ENCODE measurements around the gene FLNA. TPM values are rescaled to one million over a fixed set of nuclear protein-coding genes. Genes with fewer than 3 reads are reported as not detected.
A peak's percentile ranks its signal among the peaks of the same experiment; 100 is the strongest.

FLNA gene
- total RNA-seq, 2 donors from 2014 or later = 1,074 to 1,251 TPM

DNA sequence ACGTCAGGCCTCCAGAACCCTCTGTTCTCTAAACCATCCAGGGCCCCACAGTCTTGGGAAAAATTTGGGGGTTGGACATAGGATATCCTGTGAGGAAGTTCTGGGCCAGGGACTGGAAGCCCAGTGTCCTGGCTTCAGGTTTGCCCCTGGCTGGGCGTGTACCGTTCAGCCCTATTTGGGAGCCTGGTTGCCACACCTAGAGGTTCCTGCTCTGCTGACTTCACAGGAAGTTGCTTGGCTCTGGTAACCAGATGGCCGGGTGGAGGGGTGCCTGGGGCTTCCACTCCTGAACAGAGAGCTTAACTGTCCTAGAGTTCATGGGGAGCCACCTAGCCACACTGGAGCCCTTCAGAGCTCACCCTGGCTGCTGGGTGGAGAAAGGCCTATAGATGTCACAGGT, 38.0 kb upstream of the FLNA start:
- no peak for DNase-seq
- Mint-ChIP-seq H3K27me3 (ENCODE audit: insufficient read depth) (peaks cover 1% of the 10 kb centered on the region), H3K36me3 (ENCODE audit: low read depth) (peaks cover 3% of the 10 kb centered on the region), H3K27ac (no peak overlapping the region), H3K4me1 (peaks cover 5% of the 10 kb centered on the region), H3K4me3 (peak overlapping the region; percentile 70), H3K9me3 (peaks cover 51% of the 10 kb centered on the region)
- TF ChIP-seq, protein P1, sequence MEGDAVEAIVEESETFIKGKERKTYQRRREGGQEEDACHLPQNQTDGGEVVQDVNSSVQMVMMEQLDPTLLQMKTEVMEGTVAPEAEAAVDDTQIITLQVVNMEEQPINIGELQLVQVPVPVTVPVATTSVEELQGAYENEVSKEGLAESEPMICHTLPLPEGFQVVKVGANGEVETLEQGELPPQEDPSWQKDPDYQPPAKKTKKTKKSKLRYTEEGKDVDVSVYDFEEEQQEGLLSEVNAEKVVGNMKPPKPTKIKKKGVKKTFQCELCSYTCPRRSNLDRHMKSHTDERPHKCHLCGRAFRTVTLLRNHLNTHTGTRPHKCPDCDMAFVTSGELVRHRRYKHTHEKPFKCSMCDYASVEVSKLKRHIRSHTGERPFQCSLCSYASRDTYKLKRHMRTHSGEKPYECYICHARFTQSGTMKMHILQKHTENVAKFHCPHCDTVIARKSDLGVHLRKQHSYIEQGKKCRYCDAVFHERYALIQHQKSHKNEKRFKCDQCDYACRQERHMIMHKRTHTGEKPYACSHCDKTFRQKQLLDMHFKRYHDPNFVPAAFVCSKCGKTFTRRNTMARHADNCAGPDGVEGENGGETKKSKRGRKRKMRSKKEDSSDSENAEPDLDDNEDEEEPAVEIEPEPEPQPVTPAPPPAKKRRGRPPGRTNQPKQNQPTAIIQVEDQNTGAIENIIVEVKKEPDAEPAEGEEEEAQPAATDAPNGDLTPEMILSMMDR (conservative IDR thresholded peaks at IDR 0.05) = no peak
- Histone ChIP-seq H3K9ac (ENCODE audit: extremely low read depth, low read length, poor library complexity, severe bottlenecking) (no peak overlapping the region), H3K4me1 (ENCODE audit: control insufficient read depth, insufficient read depth, low read length) (no peaks in the 10 kb centered on the region), H3K4me3 (ENCODE audit: low read length) (peak overlapping the region; percentile 76), H3K27ac (ENCODE audit: low read depth, low read length) (no peak overlapping the region), H3K9me3 (ENCODE audit: control insufficient read depth, low read length) (no peaks in the 10 kb centered on the region), H3K27me3 (ENCODE audit: control insufficient read depth, insufficient read depth, low read length, poor library complexity, severe bottlenecking) (no peaks in the 10 kb centered on the region), H3K36me3 (ENCODE audit: control insufficient read depth, insufficient read depth, low read length) (no peaks in the 10 kb centered on the region)
- WGBS, 2 experiments (ENCODE audit: insufficient coverage in 1 of 2, insufficient read length in 1 of 2) = 83% methylated on average over 4 of the region's 4 CpGs; no CpG with 5 or more reads in 1 of the 2 experiments

DNA sequence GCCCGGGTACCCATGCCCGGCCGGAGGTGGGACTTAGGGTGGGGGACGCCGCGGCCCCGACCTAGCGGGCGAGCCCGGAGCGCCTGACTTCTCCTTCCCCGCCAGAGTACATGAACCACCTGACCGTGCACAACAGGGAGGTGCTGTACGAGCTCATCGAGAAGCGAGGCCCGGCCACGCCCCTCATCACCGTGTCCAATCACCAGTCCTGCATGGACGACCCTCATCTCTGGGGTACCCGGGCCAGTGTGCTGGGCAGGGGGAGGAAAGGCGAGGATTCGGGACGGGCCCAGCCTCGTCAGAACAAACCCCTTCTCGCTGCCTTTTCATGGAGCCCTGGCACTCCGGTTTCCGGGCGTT, 37.5 kb upstream of the FLNA start:
- no peaks in the 10 kb centered on the region for H3K27me3 ChIP-seq (ENCODE audit: control insufficient read depth, insufficient read depth, low read length, poor library complexity, severe bottlenecking)
- Mint-ChIP-seq H3K27ac (no peak overlapping the region), H3K4me1 (peaks cover 5% of the 10 kb centered on the region), H3K4me3 (peak overlapping the region; percentile 70), H3K36me3 (ENCODE audit: low read depth) (peaks cover 3% of the 10 kb centered on the region), H3K9me3 (peaks cover 46% of the 10 kb centered on the region), H3K27me3 (ENCODE audit: insufficient read depth) (peaks cover 1% of the 10 kb centered on the region)
- peak; percentile 87 for DNase-seq
- 4 to 11% methylated on average over 5 to 26 of the region's 29 CpGs for WGBS, 2 experiments (ENCODE audit: insufficient coverage in 1 of 2, insufficient read length in 1 of 2)
- H3K4me1 ChIP-seq (ENCODE audit: control insufficient read depth, insufficient read depth, low read length) = no peaks in the 10 kb centered on the region
- H3K36me3 ChIP-seq (ENCODE audit: control insufficient read depth, insufficient read depth, low read length) = no peaks in the 10 kb centered on the region
- H3K4me3 ChIP-seq (ENCODE audit: low read length) = peak overlapping the region; percentile 76
- no peaks in the 10 kb centered on the region for H3K9me3 ChIP-seq (ENCODE audit: control insufficient read depth, low read length)
- no peak overlapping the region for H3K9ac ChIP-seq (ENCODE audit: extremely low read depth, low read length, poor library complexity, severe bottlenecking)
- TF ChIP-seq, protein P1 (conservative IDR thresholded peaks at IDR 0.05) = no peak
- no peak overlapping the region for H3K27ac ChIP-seq (ENCODE audit: low read depth, low read length)

DNA sequence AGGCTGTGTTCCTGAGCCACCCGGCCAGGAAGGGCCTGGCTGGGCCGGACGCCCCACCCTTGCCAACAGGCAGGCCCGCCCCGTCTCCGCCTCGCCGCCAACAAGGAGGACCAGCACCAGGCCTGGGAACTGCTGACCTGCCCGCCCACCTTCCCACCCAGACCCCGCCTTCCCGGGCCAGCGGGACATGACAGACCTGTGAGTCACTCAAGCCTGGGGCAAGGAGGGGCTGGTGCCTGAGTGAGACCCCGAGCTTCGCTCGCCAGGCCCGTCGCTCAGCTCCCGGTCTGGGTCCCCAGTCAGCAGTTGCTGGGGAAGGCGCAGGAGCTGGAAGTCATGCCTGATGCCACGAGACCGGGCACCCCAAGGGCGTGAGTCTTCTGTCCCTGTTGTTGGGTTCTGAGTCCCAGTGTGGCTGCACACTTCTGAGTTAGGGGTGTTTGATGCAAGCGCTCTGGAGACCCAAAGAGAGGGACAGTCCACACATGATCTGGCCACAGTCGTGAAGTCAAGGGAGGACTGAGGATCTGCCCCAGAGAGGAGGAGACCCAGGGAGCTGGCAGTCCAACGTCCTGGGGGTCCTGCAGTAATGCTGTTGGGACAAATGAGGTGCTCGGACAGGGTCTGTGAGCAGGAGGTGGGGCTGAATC, 34.9 kb upstream of the FLNA start, which contains the start of gene DNASE1L1:
TSS of gene DNASE1L1 (minus strand) at position 33 of the 650 bp plus-strand sequence. CDS start 3,686 bp downstream, outside the sequence.
- no peak within 1 kb of the TSS for H3K27ac ChIP-seq (ENCODE audit: low read depth, low read length)
- peak; percentile 97 for DNase-seq

More for the DNA sequence above, 34.9 kb upstream of the FLNA start, which contains the start of gene DNASE1L1:
- Mint-ChIP-seq H3K36me3 (ENCODE audit: low read depth) (no peaks in the 10 kb centered on the region), H3K27ac (peak within 1 kb of the TSS; percentile 87), H3K4me1 (peaks cover 5% of the 10 kb centered on the region), H3K27me3 (ENCODE audit: insufficient read depth) (peaks cover 1% of the 10 kb centered on the region), H3K9me3 (peaks cover 53% of the 10 kb centered on the region), H3K4me3 (peak within 1 kb of the TSS; percentile 39)
- Histone ChIP-seq H3K9me3 (ENCODE audit: control insufficient read depth, low read length) (no peaks in the 10 kb centered on the region), H3K27me3 (ENCODE audit: control insufficient read depth, insufficient read depth, low read length, poor library complexity, severe bottlenecking) (no peaks in the 10 kb centered on the region), H3K4me1 (ENCODE audit: control insufficient read depth, insufficient read depth, low read length) (no peaks in the 10 kb centered on the region), H3K9ac (ENCODE audit: extremely low read depth, low read length, poor library complexity, severe bottlenecking) (peak within 1 kb of the TSS; percentile 25), H3K36me3 (ENCODE audit: control insufficient read depth, insufficient read depth, low read length) (no peaks in the 10 kb centered on the region), H3K4me3 (ENCODE audit: low read length) (peak within 1 kb of the TSS; percentile 76)
- TF ChIP-seq, protein P1 (conservative IDR thresholded peaks at IDR 0.05) = no peak
- WGBS, 2 experiments (ENCODE audit: insufficient coverage in 1 of 2, insufficient read length in 1 of 2) = 18 to 24% methylated on average over 2 to 23 of the region's 26 CpGs
